Measurements from ENCODE around the gene NSD1. TPM values are rescaled to one million over a fixed set of nuclear protein-coding genes. Genes with fewer than 3 reads are reported as not detected.

The NSD1 gene
- total and polyA plus RNA-seq, 9 of the 15 experiments (the other 6 are each of a cell fraction or from before 2014, with no cell fraction given): 3.8 to 51.0 (median 24.7) TPM

- no peak for DNase-seq (ENCODE audit: extremely low read depth in 1 of 4, low spot score in 3 of 4)
- Histone ChIP-seq H3K36me3 (ENCODE audit: control insufficient read depth, insufficient read depth, low read length) (no peaks in the 10 kb centered on the region), H4K20me1 (replicated peaks; ENCODE audit: control insufficient read depth, insufficient read depth, low read length) (no peaks in the 10 kb centered on the region), H3K4me2 (ENCODE audit: insufficient read depth, low read length) (no peak overlapping the region), H3K27me3 (ENCODE audit: control insufficient read depth in 2 of 2, insufficient read depth in 2 of 2, low read length in 2 of 2) (no peaks in the 10 kb centered on the region), H3K9me1 (ENCODE audit: control insufficient read depth, insufficient read depth, low read length) (no peaks in the 10 kb centered on the region), H3K4me1 (replicated peaks in 1 of 2; ENCODE audit: control insufficient read depth in 2 of 2, insufficient read depth in 2 of 2, low read length in 2 of 2) (peaks cover under 1 to 5% of the 10 kb centered on the region in 2 experiments; a peak in 2 of 5 replicates), H3K9me3 (replicated peaks; ENCODE audit: control insufficient read depth, insufficient read depth, low read depth, low read length) (no peaks in the 10 kb centered on the region), H3K79me2 (ENCODE audit: control insufficient read depth, insufficient read depth, low read length) (no peaks in the 10 kb centered on the region), H2AFZ (ENCODE audit: low read depth, low read length) (no peak overlapping the region), H3K27ac (ENCODE audit: extremely low read depth, low read depth, low read length) (no peak overlapping the region), H3K4me3 (no peak overlapping the region), H3K9ac (ENCODE audit: insufficient read depth in 1 of 2, low read depth in 2 of 2, low read length in 2 of 2) (no peak overlapping the region)
- ChIA-PET POLR2A (no interaction called here), CTCF (ENCODE audit: low intra/inter-chr PET ratio) (no interaction called here)
- ATAC-seq: no peak
- in situ Hi-C loops (cut with MboI) (loop anchor here (25.0 kb wide), 1 partner anchor 1385 kb away; no protein-coding TSS in a partner anchor), intact Hi-C loops (cut with micrococcal nuclease) (no loop called here)
- no TSS peak for BruUV-seq (replicated peaks)
- no peak for FAIRE-seq
- 63% methylated on average over 5 of the region's 5 CpGs for whole genome bisulfite sequencing (ENCODE audit: insufficient coverage, low coverage, missing lambda C conversion rate)
- TF ChIP-seq TGIF2 (CRISPR knock-in tag; IDR thresholded peaks at IDR 0.05) (no peak), ZKSCAN1 (IDR thresholded peaks at IDR 0.05; ENCODE audit: low read depth, low read length) (no peak), VEZF1 (CRISPR knock-in tag; IDR thresholded peaks at IDR 0.05) (no peak), TRIM28 (IDR thresholded peaks at IDR 0.05) (no peak), TEAD1 (CRISPR knock-in tag; IDR thresholded peaks at IDR 0.05) (no peak), NCOA4 (IDR thresholded peaks at IDR 0.05; ENCODE audit: partially characterized antibody) (no peak), PATZ1 (CRISPR knock-in tag; IDR thresholded peaks at IDR 0.05; ENCODE audit: borderline replicate concordance) (no peak), HMG20B (CRISPR knock-in tag; IDR thresholded peaks at IDR 0.05) (no peak)
- TF ChIP-seq, protein P1, sequence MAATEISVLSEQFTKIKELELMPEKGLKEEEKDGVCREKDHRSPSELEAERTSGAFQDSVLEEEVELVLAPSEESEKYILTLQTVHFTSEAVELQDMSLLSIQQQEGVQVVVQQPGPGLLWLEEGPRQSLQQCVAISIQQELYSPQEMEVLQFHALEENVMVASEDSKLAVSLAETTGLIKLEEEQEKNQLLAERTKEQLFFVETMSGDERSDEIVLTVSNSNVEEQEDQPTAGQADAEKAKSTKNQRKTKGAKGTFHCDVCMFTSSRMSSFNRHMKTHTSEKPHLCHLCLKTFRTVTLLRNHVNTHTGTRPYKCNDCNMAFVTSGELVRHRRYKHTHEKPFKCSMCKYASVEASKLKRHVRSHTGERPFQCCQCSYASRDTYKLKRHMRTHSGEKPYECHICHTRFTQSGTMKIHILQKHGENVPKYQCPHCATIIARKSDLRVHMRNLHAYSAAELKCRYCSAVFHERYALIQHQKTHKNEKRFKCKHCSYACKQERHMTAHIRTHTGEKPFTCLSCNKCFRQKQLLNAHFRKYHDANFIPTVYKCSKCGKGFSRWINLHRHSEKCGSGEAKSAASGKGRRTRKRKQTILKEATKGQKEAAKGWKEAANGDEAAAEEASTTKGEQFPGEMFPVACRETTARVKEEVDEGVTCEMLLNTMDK (IDR thresholded peaks at IDR 0.05; ENCODE audit: borderline replicate concordance, insufficient read depth, low read depth, low read length, poor library complexity, severe bottlenecking): no peak
- TF ChIP-seq, protein P2, sequence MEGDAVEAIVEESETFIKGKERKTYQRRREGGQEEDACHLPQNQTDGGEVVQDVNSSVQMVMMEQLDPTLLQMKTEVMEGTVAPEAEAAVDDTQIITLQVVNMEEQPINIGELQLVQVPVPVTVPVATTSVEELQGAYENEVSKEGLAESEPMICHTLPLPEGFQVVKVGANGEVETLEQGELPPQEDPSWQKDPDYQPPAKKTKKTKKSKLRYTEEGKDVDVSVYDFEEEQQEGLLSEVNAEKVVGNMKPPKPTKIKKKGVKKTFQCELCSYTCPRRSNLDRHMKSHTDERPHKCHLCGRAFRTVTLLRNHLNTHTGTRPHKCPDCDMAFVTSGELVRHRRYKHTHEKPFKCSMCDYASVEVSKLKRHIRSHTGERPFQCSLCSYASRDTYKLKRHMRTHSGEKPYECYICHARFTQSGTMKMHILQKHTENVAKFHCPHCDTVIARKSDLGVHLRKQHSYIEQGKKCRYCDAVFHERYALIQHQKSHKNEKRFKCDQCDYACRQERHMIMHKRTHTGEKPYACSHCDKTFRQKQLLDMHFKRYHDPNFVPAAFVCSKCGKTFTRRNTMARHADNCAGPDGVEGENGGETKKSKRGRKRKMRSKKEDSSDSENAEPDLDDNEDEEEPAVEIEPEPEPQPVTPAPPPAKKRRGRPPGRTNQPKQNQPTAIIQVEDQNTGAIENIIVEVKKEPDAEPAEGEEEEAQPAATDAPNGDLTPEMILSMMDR (IDR thresholded peaks at IDR 0.05 in 2 of 3, conservative IDR thresholded peaks at IDR 0.05 in 1 of 3; ENCODE audit: insufficient read depth in 2 of 3, low read depth in 1 of 3, low read length in 3 of 3): no peak
- TF ChIP-seq, protein P3, sequence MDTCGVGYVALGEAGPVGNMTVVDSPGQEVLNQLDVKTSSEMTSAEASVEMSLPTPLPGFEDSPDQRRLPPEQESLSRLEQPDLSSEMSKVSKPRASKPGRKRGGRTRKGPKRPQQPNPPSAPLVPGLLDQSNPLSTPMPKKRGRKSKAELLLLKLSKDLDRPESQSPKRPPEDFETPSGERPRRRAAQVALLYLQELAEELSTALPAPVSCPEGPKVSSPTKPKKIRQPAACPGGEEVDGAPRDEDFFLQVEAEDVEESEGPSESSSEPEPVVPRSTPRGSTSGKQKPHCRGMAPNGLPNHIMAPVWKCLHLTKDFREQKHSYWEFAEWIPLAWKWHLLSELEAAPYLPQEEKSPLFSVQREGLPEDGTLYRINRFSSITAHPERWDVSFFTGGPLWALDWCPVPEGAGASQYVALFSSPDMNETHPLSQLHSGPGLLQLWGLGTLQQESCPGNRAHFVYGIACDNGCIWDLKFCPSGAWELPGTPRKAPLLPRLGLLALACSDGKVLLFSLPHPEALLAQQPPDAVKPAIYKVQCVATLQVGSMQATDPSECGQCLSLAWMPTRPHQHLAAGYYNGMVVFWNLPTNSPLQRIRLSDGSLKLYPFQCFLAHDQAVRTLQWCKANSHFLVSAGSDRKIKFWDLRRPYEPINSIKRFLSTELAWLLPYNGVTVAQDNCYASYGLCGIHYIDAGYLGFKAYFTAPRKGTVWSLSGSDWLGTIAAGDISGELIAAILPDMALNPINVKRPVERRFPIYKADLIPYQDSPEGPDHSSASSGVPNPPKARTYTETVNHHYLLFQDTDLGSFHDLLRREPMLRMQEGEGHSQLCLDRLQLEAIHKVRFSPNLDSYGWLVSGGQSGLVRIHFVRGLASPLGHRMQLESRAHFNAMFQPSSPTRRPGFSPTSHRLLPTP (IDR thresholded peaks at IDR 0.05; ENCODE audit: borderline replicate concordance, extremely low read depth, insufficient read length): no peak
Observed at GRCh38 chr5:177122566-177122965, 11.0 kb upstream of the NSD1 start.

Measured in K562 (cell line).